Measurements from ENCODE around the gene SCARF2. TPM values are rescaled to one million over a fixed set of nuclear protein-coding genes. Genes with fewer than 3 reads are reported as not detected.

SCARF2 gene
- total and polyA plus RNA-seq, 2 of the 8 experiments (the other 6 are each of a cell fraction or from before 2014, with no cell fraction given): 4.2 to 9.8 TPM

DNA sequence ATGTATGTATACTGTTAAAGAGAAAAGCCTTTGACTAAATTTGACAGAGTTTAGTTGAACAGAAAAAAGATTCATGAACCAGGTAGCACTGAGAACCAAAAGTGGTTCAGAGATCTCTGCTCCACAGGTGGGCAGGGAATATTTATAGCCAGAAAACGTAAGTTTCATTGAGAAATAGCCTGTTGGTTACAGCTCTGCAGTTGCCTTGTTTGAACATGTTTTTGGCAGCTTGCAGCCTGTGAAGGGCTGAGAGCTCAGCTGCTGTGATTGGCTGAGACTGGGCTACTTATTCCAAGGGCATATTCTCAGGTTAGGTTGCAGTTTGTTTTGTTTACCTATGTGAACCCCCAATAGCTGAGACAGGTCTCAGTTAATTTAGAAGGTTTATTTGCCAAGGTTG is 57.1 kb downstream of the SCARF2 start:
- H3K4me2 ChIP-seq (ENCODE audit: insufficient read depth in 1 of 2, low read depth in 2 of 2, low read length in 2 of 2): no peak overlapping the region
- no peak overlapping the region for H4K5ac ChIP-seq (ENCODE audit: insufficient read length, low read depth, low read length)
- H4K20me1 ChIP-seq (replicated peaks in 1 of 2; ENCODE audit: control insufficient read depth in 1 of 2, insufficient read depth in 2 of 2, low read length in 2 of 2): no peaks in the 10 kb centered on the region
- no peak overlapping the region for H2BK120ac ChIP-seq (replicated peaks; ENCODE audit: low read depth, low read length)
- no peak overlapping the region for H4K91ac ChIP-seq (replicated peaks; ENCODE audit: insufficient read length, low read length)
- H3K4ac ChIP-seq (replicated peaks; ENCODE audit: insufficient read length, low read depth, low read length): no peak overlapping the region
- peaks cover 0 to 4% (median 0%) of the 10 kb centered on the region in 4 experiments; a peak in 2 of 7 replicates for H3K4me1 ChIP-seq (replicated peaks in 1 of 4; ENCODE audit: control insufficient read depth in 3 of 4, insufficient read depth in 4 of 4, low read length in 3 of 4)
- no peak overlapping the region for H3K4me3 ChIP-seq (ENCODE audit: extremely low read depth in 1 of 4, insufficient read depth in 2 of 4, low read depth in 3 of 4, low read length in 4 of 4)
- H3K79me2 ChIP-seq (ENCODE audit: control insufficient read depth in 1 of 2, insufficient read depth in 2 of 2, low read length in 2 of 2): no peaks in the 10 kb centered on the region
- H4K8ac ChIP-seq (ENCODE audit: extremely low read depth, insufficient read depth, low read length): no peak overlapping the region
- H2BK20ac ChIP-seq (ENCODE audit: low read length): no peak overlapping the region
- H3K56ac ChIP-seq (replicated peaks; ENCODE audit: insufficient read length, low read depth, low read length): no peak overlapping the region
- peak overlapping the region; percentile 87 for H2AFZ ChIP-seq (ENCODE audit: low read length)
- H3K18ac ChIP-seq (ENCODE audit: extremely low read depth, low read length): no peak overlapping the region
- DNase-seq (ENCODE audit: low read depth in 1 of 2, low spot score in 2 of 2) (no peak), FAIRE-seq (peak; percentile 65)
- no peak overlapping the region for H2BK15ac ChIP-seq (ENCODE audit: low read length)
- POLR2A ChIA-PET (ENCODE audit: partially characterized antibody): no interaction called here
- H3K9me3 ChIP-seq (ENCODE audit: insufficient read depth in 2 of 2, low read depth in 1 of 2, low read length in 1 of 2): no peaks in the 10 kb centered on the region
- no peak overlapping the region for H3K27ac ChIP-seq (ENCODE audit: low read depth, low read length)
- CTCF ChIA-PET (ENCODE audit: partially characterized antibody): interaction anchor here (1.0 to 1.8 kb wide), 2 partner anchors 13 to 19 kb away, joined by 3 to 6 read pairs; partner anchors contain the start of gene ZNF74
- H2BK12ac ChIP-seq (ENCODE audit: low read depth, low read length): no peak overlapping the region
- no peak overlapping the region for H3K14ac ChIP-seq (ENCODE audit: insufficient read length)
- no peaks in the 10 kb centered on the region for H3K79me1 ChIP-seq (ENCODE audit: low read depth, low read length)
- no peaks in the 10 kb centered on the region for H3K23me2 ChIP-seq (ENCODE audit: low read depth, low read length)
- H2AK5ac ChIP-seq (ENCODE audit: low read depth, low read length): no peak overlapping the region
- no peaks in the 10 kb centered on the region for H3K27me3 ChIP-seq (replicated peaks in 1 of 4; ENCODE audit: control insufficient read depth in 3 of 4, extremely low read depth in 1 of 4, insufficient read depth in 3 of 4, low read length in 3 of 4)
- H2BK5ac ChIP-seq (ENCODE audit: low read depth, low read length): no peak overlapping the region
- no peak overlapping the region for H3K23ac ChIP-seq (ENCODE audit: insufficient read length)
- no peak overlapping the region for H3K9ac ChIP-seq (replicated peaks in 1 of 4; ENCODE audit: extremely low read depth in 1 of 4, low read depth in 3 of 4, low read length in 3 of 4)
- H3K36me3 ChIP-seq (ENCODE audit: control insufficient read depth in 2 of 4, insufficient read depth in 4 of 4, low read length in 3 of 4): no peaks in the 10 kb centered on the region
- no peak for TF ChIP-seq CHD1 (IDR thresholded peaks at IDR 0.05; ENCODE audit: low read depth, low read length)
- no peak for TF ChIP-seq CREB1 (IDR thresholded peaks at IDR 0.05)
- TF ChIP-seq POLR2AphosphoS5 (IDR thresholded peaks at IDR 0.05; ENCODE audit: low read depth, low read length): no peak
- no peak for TF ChIP-seq RFX5 (IDR thresholded peaks at IDR 0.05; ENCODE audit: borderline replicate concordance, low read depth, low read length)
- TF ChIP-seq SP1 (IDR thresholded peaks at IDR 0.05; ENCODE audit: low read depth, low read length): no peak
- no peak for TF ChIP-seq SP2 (IDR thresholded peaks at IDR 0.05; ENCODE audit: low read length)
- no peak for TF ChIP-seq RXRA (IDR thresholded peaks at IDR 0.05; ENCODE audit: insufficient read depth, low read depth, low read length)
- no peak for TF ChIP-seq ASH2L (IDR thresholded peaks at IDR 0.05; ENCODE audit: low read length)
- no peak for TF ChIP-seq KDM5A (IDR thresholded peaks at IDR 0.05; ENCODE audit: low read length)
- TF ChIP-seq SAP30 (IDR thresholded peaks at IDR 0.05; ENCODE audit: insufficient read depth, insufficient replicate concordance, low read length): no peak
- no peak for TF ChIP-seq GTF2F1 (IDR thresholded peaks at IDR 0.05; ENCODE audit: borderline replicate concordance, low read depth, low read length)
- WGBS, 2 experiments (ENCODE audit: extremely low coverage in 1 of 2, insufficient coverage in 1 of 2, insufficient read length in 1 of 2, insufficient replicate concordance in 2 of 2, low coverage in 1 of 2, low lambda C conversion rate in 2 of 2, missing lambda C conversion rate in 1 of 2): 21% methylated on average over 1 of the region's 1 CpG; no CpG with 5 or more reads in 1 of the 2 experiments
